ENCODE measurements around the gene MLIP. TPM values are rescaled to one million over a fixed set of nuclear protein-coding genes. Genes with fewer than 3 reads are reported as not detected.

MLIP gene
- total RNA-seq, 4 donors from 2014 or later = 0.54 to 0.62 TPM; not detected in 2

DNA sequence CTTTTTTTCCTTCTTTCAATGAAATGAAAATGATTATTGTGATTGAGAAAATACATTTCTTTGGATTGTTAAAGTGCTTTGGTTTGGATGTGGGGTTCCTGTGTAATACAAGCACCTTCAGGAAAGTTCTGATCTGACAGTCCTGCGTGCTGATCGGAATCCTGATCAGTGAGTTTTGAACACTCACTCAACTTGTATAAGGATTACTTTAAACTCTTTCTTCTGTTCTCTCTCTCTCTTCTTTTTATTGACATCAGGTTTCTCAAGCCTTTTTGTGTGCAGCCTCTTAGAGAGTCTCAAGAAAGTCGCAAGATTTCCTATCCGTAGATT, 197.7 kb downstream of the MLIP start:
- no peak overlapping the region for H3K27ac ChIP-seq
- no peaks in the 10 kb centered on the region for H3K4me1 ChIP-seq
- H3K9me3 ChIP-seq = no peaks in the 10 kb centered on the region
- H3K36me3 ChIP-seq = no peaks in the 10 kb centered on the region
- H3K27me3 ChIP-seq = no peaks in the 10 kb centered on the region
- 90 to 98% methylated on average over 2 to 4 of the region's 4 CpGs for WGBS, 2 donors (ENCODE audit: low coverage in 1 of 2)
- TF ChIP-seq EP300 (IDR thresholded peaks at IDR 0.05) = no peak
- TF ChIP-seq POLR2A (IDR thresholded peaks at IDR 0.05) = no peak
- TF ChIP-seq, protein P1, sequence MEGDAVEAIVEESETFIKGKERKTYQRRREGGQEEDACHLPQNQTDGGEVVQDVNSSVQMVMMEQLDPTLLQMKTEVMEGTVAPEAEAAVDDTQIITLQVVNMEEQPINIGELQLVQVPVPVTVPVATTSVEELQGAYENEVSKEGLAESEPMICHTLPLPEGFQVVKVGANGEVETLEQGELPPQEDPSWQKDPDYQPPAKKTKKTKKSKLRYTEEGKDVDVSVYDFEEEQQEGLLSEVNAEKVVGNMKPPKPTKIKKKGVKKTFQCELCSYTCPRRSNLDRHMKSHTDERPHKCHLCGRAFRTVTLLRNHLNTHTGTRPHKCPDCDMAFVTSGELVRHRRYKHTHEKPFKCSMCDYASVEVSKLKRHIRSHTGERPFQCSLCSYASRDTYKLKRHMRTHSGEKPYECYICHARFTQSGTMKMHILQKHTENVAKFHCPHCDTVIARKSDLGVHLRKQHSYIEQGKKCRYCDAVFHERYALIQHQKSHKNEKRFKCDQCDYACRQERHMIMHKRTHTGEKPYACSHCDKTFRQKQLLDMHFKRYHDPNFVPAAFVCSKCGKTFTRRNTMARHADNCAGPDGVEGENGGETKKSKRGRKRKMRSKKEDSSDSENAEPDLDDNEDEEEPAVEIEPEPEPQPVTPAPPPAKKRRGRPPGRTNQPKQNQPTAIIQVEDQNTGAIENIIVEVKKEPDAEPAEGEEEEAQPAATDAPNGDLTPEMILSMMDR (IDR thresholded peaks at IDR 0.05) = no peak
- no peak for TF ChIP-seq POLR2AphosphoS5 (IDR thresholded peaks at IDR 0.05)
- no peak overlapping the region for H3K4me3 ChIP-seq
- no peak for ATAC-seq

GRCh38 chr6:54310377-54311152, 199.3 kb downstream of the MLIP start:
- TF ChIP-seq, protein P1 (IDR thresholded peaks at IDR 0.05) = no peak
- TF ChIP-seq POLR2AphosphoS5 (IDR thresholded peaks at IDR 0.05) = no peak
- TF ChIP-seq POLR2A (IDR thresholded peaks at IDR 0.05) = no peak
- TF ChIP-seq EP300 (IDR thresholded peaks at IDR 0.05) = no peak
- Histone ChIP-seq H3K36me3 (no peaks in the 10 kb centered on the region), H3K4me3 (no peak overlapping the region), H3K4me1 (no peaks in the 10 kb centered on the region), H3K27ac (no peak overlapping the region), H3K27me3 (no peaks in the 10 kb centered on the region), H3K9me3 (no peaks in the 10 kb centered on the region)
- ATAC-seq = no peak
- WGBS, 2 donors (ENCODE audit: low coverage in 1 of 2) = 83% methylated on average over 1 of the region's 1 CpG; no CpG with 5 or more reads in 1 of the 2 donors

DNA sequence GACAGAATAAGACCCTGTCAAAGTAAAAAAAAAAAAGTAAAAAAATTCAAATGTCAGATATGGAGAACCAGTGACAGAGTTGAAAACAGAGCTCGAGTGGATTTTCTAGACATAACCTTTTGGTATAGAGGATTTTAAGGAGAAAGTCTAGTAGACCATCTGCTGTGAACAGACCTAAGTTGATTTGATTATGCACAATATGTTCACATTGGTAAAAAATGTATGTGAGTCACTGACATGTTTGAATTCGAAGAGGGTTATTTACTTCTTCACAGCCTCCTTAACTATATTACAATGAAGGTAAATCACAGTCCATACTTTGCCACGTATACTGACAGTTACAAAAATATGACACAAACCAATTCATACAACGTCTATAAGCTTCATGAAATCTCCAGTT, 204.4 kb downstream of the MLIP start:
- no peaks in the 10 kb centered on the region for H3K27me3 ChIP-seq
- 80 to 84% methylated on average over 4 of the region's 4 CpGs for WGBS, 2 donors (ENCODE audit: low coverage in 1 of 2)
- H3K36me3 ChIP-seq = no peaks in the 10 kb centered on the region
- H3K27ac ChIP-seq = no peak overlapping the region
- TF ChIP-seq POLR2A (IDR thresholded peaks at IDR 0.05) (no peak), POLR2AphosphoS5 (IDR thresholded peaks at IDR 0.05) (no peak), EP300 (IDR thresholded peaks at IDR 0.05) (no peak)
- TF ChIP-seq, protein P1 (IDR thresholded peaks at IDR 0.05) = no peak
- H3K9me3 ChIP-seq = no peaks in the 10 kb centered on the region
- H3K4me3 ChIP-seq = no peak overlapping the region
- no peak for ATAC-seq
- H3K4me1 ChIP-seq = no peaks in the 10 kb centered on the region

Other genes starting within 250 kb of the MLIP start
- gene TINAG, start 197.0 kb downstream of the MLIP start, total RNA-seq = not detected

Measured in gastroesophageal sphincter (tissue), 4 donors.